T-helper 2 cell treated with Interferon-gamma antibody and Interleukin-4, amounts not matched to agents 100 ng/mL and 5 ng/mL, for 36 hours (primary cell): Measurements from ENCODE around the gene ARPC1B. TPM values are rescaled to one million over a fixed set of nuclear protein-coding genes. Genes with fewer than 3 reads are reported as not detected.
"Not testable (repeated sequence)": the region's sequence is repeated elsewhere in the genome, so short reads cannot be mapped to it uniquely, and the experiment has no call there.

Source experiments
- intact Hi-C: fragments of 100-400 bp; cut with micrococcal nuclease; formaldehyde crosslinking; loops from one replicate; pipeline ENCODE4 v1.15.1; 2023
- total RNA-seq: library from RNA; stranded (reverse); gene quantifications from 2 replicates; pipeline ENCODE4 v1.2.3, GENCODE V29; 2022

ARPC1B gene
- 361 and 368 TPM in 2 replicates for total RNA-seq

GRCh38 chr7:99374111-99375064 is at the start of gene ARPC1B:
TSS of gene ARPC1B (plus strand) at chr7:99374730. CDS start at chr7:99385715, 10,985 bp downstream.
- intact Hi-C loops: loop anchor here (1.0 to 5.0 kb wide), 5 partner anchors 18 to 98 kb away; partner anchors contain the start of genes BUD31, CPSF4, PDAP1 and PTCD1

- intact Hi-C loops: loop anchor here (1.0 to 10.0 kb wide), 4 partner anchors 12 to 1073 kb away; partner anchors contain the start of genes SMURF1, TECPR1, TMEM130 and TRRAP
These were observed 49.5 kb upstream of the ARPC1B start for GRCh38 chr7:99325001-99325493.

- intact Hi-C loops: loop anchor here (1.0 to 10.0 kb wide), 7 partner anchors 12 to 1073 kb away; partner anchors contain the start of genes ARPC1B, BUD31, CPSF4 and PDAP1
These were observed 48.7 kb upstream of the ARPC1B start, which contains the start of gene ARPC1A for GRCh38 chr7:99325592-99326407. TSS of gene ARPC1A (plus strand) at chr7:99325898. CDS start at chr7:99333354, 7,456 bp downstream.

GRCh38 chr7:99326408-99326782 is 48.1 kb upstream of the ARPC1B start:
- intact Hi-C loops: loop anchor here (2.0 to 10.0 kb wide), 6 partner anchors 48 to 1074 kb away; partner anchors contain the start of genes ARPC1B, BUD31, CPSF4 and PDAP1

- intact Hi-C loops: not testable (repeated sequence)
These were observed 44.1 kb upstream of the ARPC1B start for GRCh38 chr7:99330314-99330961.

- intact Hi-C loops: no loop called here
These were observed 43.5 kb upstream of the ARPC1B start for GRCh38 chr7:99331002-99331401.

- intact Hi-C loops: no loop called here
These were observed 34.9 kb upstream of the ARPC1B start for GRCh38 chr7:99339595-99339994.

- intact Hi-C loops: no loop called here
These were observed 33.9 kb upstream of the ARPC1B start for GRCh38 chr7:99340659-99341058.

- intact Hi-C loops: no loop called here
These were observed 30.4 kb upstream of the ARPC1B start for GRCh38 chr7:99344061-99344647.

GRCh38 chr7:99350641-99351040 is 23.9 kb upstream of the ARPC1B start:
- intact Hi-C loops: not testable (repeated sequence)

- intact Hi-C loops: no loop called here
These were observed 22.3 kb upstream of the ARPC1B start for GRCh38 chr7:99352247-99352646.

- intact Hi-C loops: no loop called here
These were observed 19.4 kb upstream of the ARPC1B start for GRCh38 chr7:99355098-99355497.

- intact Hi-C loops: no loop called here
These were observed 16.6 kb upstream of the ARPC1B start for GRCh38 chr7:99357701-99358490.

GRCh38 chr7:99358521-99358920 is 16.0 kb upstream of the ARPC1B start:
- intact Hi-C loops: not testable (repeated sequence)

- intact Hi-C loops: no loop called here
These were observed 14.9 kb upstream of the ARPC1B start for GRCh38 chr7:99359465-99360154.

GRCh38 chr7:99362801-99363200 is 11.7 kb upstream of the ARPC1B start:
- intact Hi-C loops: no loop called here

GRCh38 chr7:99363286-99363685 is 11.2 kb upstream of the ARPC1B start:
- intact Hi-C loops: no loop called here

GRCh38 chr7:99365318-99366141 is 9.0 kb upstream of the ARPC1B start:
- intact Hi-C loops: loop anchor here (1.0 kb wide), 1 partner anchor 22 kb away; no protein-coding TSS in a partner anchor
